Measurements from ENCODE around the gene MBD6. TPM values are rescaled to one million over a fixed set of nuclear protein-coding genes. Genes with fewer than 3 reads are reported as not detected.
"Not testable (repeated sequence)": the region's sequence is repeated elsewhere in the genome, so short reads cannot be mapped to it uniquely, and the experiment has no call there.

Gene MBD6
- total RNA-seq, 1 donor: 6.9 TPM

- TF ChIP-seq CTCF (IDR thresholded peaks at IDR 0.05; ENCODE audit: insufficient read depth, low read depth, low read length): no peak
- DNase-seq (ENCODE audit: low read depth): no peak
- no peak overlapping the region for H3K4me3 ChIP-seq (ENCODE audit: low read depth, low read length)
These were observed 6.6 kb upstream of the MBD6 start for GRCh38 chr12:57515934-57516541.

DNA sequence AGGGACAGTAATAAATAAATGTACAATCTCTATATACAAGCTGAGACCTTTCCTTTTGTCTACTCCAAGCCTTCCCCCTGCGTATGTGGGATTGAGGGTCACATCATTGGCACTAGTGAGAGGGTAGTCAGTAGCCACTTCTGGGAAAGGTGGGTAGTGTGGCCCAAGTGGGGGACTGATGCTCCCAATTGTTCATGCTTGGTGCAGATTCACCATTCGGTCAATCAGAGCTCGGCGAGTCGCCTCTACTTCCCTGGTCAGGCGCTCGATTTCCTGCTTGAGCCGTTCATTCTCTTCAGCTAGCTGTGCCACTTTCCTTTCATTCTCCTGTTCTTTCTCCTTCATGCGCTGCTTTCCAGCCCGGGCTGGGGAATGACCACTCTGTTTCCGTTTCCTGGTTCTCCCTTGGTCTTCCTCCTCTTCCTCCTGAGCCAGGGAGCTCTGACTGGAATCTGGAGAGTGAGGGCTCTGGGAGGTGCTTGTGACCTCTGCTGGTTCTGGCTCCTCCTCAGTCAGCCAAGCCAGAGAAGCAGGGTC is 5.9 kb upstream of the MBD6 start:
- H3K4me3 ChIP-seq (ENCODE audit: low read depth, low read length): no peak overlapping the region
- no peak for DNase-seq (ENCODE audit: low read depth)
- no peak for TF ChIP-seq CTCF (IDR thresholded peaks at IDR 0.05; ENCODE audit: insufficient read depth, low read depth, low read length)

- DNase-seq (ENCODE audit: low read depth): peak; percentile 61
- peak overlapping the region; percentile 95 for H3K4me3 ChIP-seq (ENCODE audit: low read depth, low read length)
- TF ChIP-seq CTCF (IDR thresholded peaks at IDR 0.05; ENCODE audit: insufficient read depth, low read depth, low read length): no peak
These were observed 5.4 kb upstream of the MBD6 start for GRCh38 chr12:57517187-57517586.

- peak overlapping the region; percentile 95 for H3K4me3 ChIP-seq (ENCODE audit: low read depth, low read length)
- DNase-seq (ENCODE audit: low read depth): not testable (repeated sequence)
These were observed 4.9 kb upstream of the MBD6 start for GRCh38 chr12:57517718-57518117.

DNA sequence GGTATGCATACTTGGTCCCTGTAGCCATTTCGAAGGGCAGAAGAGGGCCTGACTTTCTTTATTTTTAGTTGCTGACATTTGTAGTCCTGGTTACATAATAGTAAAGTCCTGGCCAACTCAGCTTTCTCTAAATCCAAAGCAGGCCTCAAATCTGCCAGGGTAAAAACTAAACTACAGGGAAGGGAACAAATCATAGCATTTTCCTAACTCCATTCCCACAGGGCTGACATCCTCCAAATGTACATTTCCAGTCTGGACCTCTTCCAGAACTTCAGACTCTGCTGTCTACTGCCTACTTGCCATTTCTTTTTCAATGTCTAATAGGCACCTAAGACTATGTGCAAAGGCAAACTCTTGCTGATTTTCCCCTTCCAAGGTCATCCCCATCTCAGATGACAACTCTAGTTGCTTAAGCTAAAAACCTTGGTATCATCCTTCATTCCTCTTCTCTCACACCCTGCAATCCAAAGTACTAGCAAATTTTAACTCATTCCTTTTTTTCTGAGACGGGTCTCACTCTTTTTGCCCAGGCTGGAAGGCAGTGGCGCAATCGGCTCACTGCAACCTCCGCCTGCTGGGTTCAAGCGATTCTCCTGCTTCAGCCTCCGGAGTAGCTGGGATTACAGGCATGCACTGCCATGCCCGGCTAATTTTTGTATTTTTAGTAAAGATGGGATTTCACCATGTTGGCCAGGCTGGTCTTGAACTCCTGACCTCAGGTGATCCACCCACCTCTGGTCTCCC is 4.3 kb upstream of the MBD6 start:
- no peak for TF ChIP-seq CTCF (IDR thresholded peaks at IDR 0.05; ENCODE audit: insufficient read depth, low read depth, low read length)
- peak; percentile 37 for DNase-seq (ENCODE audit: low read depth)
- H3K4me3 ChIP-seq (ENCODE audit: low read depth, low read length): peak overlapping the region; percentile 95

- TF ChIP-seq CTCF (IDR thresholded peaks at IDR 0.05; ENCODE audit: insufficient read depth, low read depth, low read length): no peak
- H3K4me3 ChIP-seq (ENCODE audit: low read depth, low read length): peak overlapping the region; percentile 95
- DNase-seq (ENCODE audit: low read depth): peak; percentile 63
These were observed 3.5 kb upstream of the MBD6 start for GRCh38 chr12:57518920-57519795.

DNA sequence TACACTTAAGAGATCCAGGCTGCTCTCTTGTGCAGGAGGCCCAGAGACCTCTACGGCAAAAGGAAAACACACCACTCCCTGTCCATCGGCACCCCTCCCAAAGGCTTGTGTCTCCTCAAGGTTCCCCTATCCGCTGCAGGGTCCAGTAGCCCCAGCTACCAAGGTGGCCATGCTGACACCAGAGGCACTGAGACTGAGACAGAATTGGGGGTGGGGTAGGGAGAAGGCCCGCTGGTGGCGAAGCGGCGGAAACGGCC is 2.9 kb upstream of the MBD6 start:
- TF ChIP-seq CTCF (IDR thresholded peaks at IDR 0.05; ENCODE audit: insufficient read depth, low read depth, low read length): peak; percentile 7
- DNase-seq (ENCODE audit: low read depth): no peak
- H3K4me3 ChIP-seq (ENCODE audit: low read depth, low read length): peak overlapping the region; percentile 95
